Stomach (tissue), 9 donors: ENCODE results near the gene PAH. TPM values are rescaled to one million over a fixed set of nuclear protein-coding genes. Genes with fewer than 3 reads are reported as not detected.

Experiments
- DNase-seq, 2 donors: peaks; one replicate each; pipeline versions ENCODE4 v3.0.0 to v3.0.0-alpha.2; 2013 to 2019
- H3K27ac ChIP-seq, 5 donors: fragments of 200-600 bp in 4 of 5; sonication (generic) in 4 of 5; one replicate each; pipeline ENCODE4 v1.5.1; 2013 to 2019; ENCODE audit warnings: mild to moderate bottlenecking in 1 of 5, moderate library complexity in 1 of 5
- H3K27me3 ChIP-seq, 3 donors: fragments of 200-600 bp; sonication (generic); one replicate each; pipeline ENCODE4 v1.5.1; 2017 to 2019; ENCODE audit warnings: mixed run types in 1 of 3
- H3K36me3 ChIP-seq, 4 donors: fragments of 200-600 bp; sonication (generic); 1 replicate in 3 of 4; 2 replicates in 1 of 4; pipeline ENCODE4 v1.5.1; 2016 to 2019
- H3K4me1 ChIP-seq, 4 donors: fragments of 200-600 bp; sonication (generic); one replicate each; pipeline ENCODE4 v1.5.1; 2016 to 2019
- H3K4me3 ChIP-seq, 4 donors: fragments of 200-600 bp; sonication (generic) in 3 of 4; one replicate each; pipeline ENCODE4 v1.5.1; 2016 to 2019; ENCODE audit warnings: mild to moderate bottlenecking in 1 of 4
- H3K9me3 ChIP-seq, 4 donors: fragments of 200-600 bp; sonication (generic); one replicate each; pipeline ENCODE4 v1.5.1; 2016 to 2019
- CTCF ChIP-seq, 7 experiments: fragments of 450-650 bp in 4 of 7; fragments of 200-600 bp in 3 of 7; sonication (generic) in 3 of 7; IDR thresholded peaks; one replicate each; pipeline ENCODE4 v1.5.1; 2016 to 2019; ENCODE audit warnings: antibody characterized with exemption in 7 of 7, control low read depth in 2 of 7, mild to moderate bottlenecking in 1 of 7
- EP300 ChIP-seq: sonication (generic); formaldehyde crosslinking; IDR thresholded peaks from one replicate; pipeline ENCODE4 v1.6.1; 2017; ENCODE audit warnings: antibody characterized with exemption
- POLR2A ChIP-seq, 4 donors: fragments of 450-650 bp; IDR thresholded peaks; one replicate each; pipeline ENCODE4 v1.6.1; 2016; ENCODE audit warnings: antibody characterized with exemption in 4 of 4, control low read depth in 2 of 4, mild to moderate bottlenecking in 1 of 4, moderate library complexity in 1 of 4
- POLR2AphosphoS5 ChIP-seq, 3 donors: sonication (generic); formaldehyde crosslinking; IDR thresholded peaks; one replicate each; pipeline ENCODE4 v1.6.1; 2016; ENCODE audit warnings: antibody characterized with exemption in 3 of 3
- WGBS, 5 donors: extraction: QIAGEN DNeasy Blood & Tissue Kit in 3 of 5; methylation state at CpG; one replicate each; pipeline versions ENCODE4 v1.1.5 to v1.1.7; 2013 to 2018; 5-methylcytosine and 5-hydroxymethylcytosine counted together
- intact Hi-C: fragments of 100-400 bp; cut with DNase I; formaldehyde crosslinking; loops from one replicate; pipeline ENCODE4 v1.15.1; 2023; ENCODE audit warnings: low total_unique reads
- polyA plus RNA-seq, 3 donors: library from polyadenylated mRNA; stranded (reverse); fragments of 200-250 nt; gene quantifications; one replicate each; pipeline ENCODE4 v1.2.3, GENCODE V29; 2013
- total RNA-seq, 5 donors: library from RNA; depleted of rRNA; stranded (reverse); fragments of >200 nt; gene quantifications; one replicate each; pipeline versions ENCODE4 v1.1.0 to v1.2.3, GENCODE V29; 2014 to 2016
- donor health status: healthy with polysubstance abuse.
- donor health status: Bipolar disorder and iron deficiency.
- donor health status: healthy.

PAH gene
- total and polyA plus RNA-seq, 8 donors = 0.08 to 1.1 TPM; not detected in 6

GRCh38 chr12:102865821-102866615, 51.0 kb downstream of the PAH start:
- Histone ChIP-seq H3K27me3 (no peaks in the 10 kb centered on the region), H3K4me1 (no peaks in the 10 kb centered on the region), H3K9me3 (no peaks in the 10 kb centered on the region), H3K36me3 (no peaks in the 10 kb centered on the region), H3K27ac (no peak overlapping the region), H3K4me3 (no peak overlapping the region)
- intact Hi-C loops = no loop called here
- WGBS, 5 donors = 83 to 89% (median 85%) methylated on average over 6 of the region's 6 CpGs
- DNase-seq = no peak
- TF ChIP-seq EP300 = no peak
- no peak for TF ChIP-seq POLR2A (IDR thresholded peaks at IDR 0.05)
- TF ChIP-seq CTCF (IDR thresholded peaks at IDR 0.05) = no peak
- no peak for TF ChIP-seq POLR2AphosphoS5 (IDR thresholded peaks at IDR 0.05)

- no peaks in the 10 kb centered on the region for H3K9me3 ChIP-seq
- 63 to 71% (median 69%) methylated on average over 2 of the region's 2 CpGs for WGBS, 5 donors
- no peak overlapping the region for H3K4me3 ChIP-seq
- H3K27me3 ChIP-seq = no peaks in the 10 kb centered on the region
- H3K36me3 ChIP-seq = no peaks in the 10 kb centered on the region
- H3K4me1 ChIP-seq = no peaks in the 10 kb centered on the region
- no peak overlapping the region for H3K27ac ChIP-seq
- no peak for DNase-seq
- TF ChIP-seq POLR2A (IDR thresholded peaks at IDR 0.05) = no peak
- intact Hi-C loops = no loop called here
Measured at GRCh38 chr12:102862486-102862885, 54.6 kb downstream of the PAH start.

- Histone ChIP-seq H3K36me3 (no peaks in the 10 kb centered on the region), H3K27me3 (peaks cover 0 to 10% (median 3%) of the 10 kb centered on the region in 3 donors), H3K9me3 (no peaks in the 10 kb centered on the region), H3K27ac (no peak overlapping the region), H3K4me3 (no peak overlapping the region), H3K4me1 (no peaks in the 10 kb centered on the region)
- 88 to 100% (median 91%) methylated on average over 2 of the region's 2 CpGs for whole genome bisulfite sequencing, 5 donors
- intact Hi-C loops = no loop called here
- no peak for DNase-seq
- no peak for TF ChIP-seq POLR2A (IDR thresholded peaks at IDR 0.05)
- no peak for TF ChIP-seq POLR2AphosphoS5 (IDR thresholded peaks at IDR 0.05)
- no peak for TF ChIP-seq EP300
- no peak for TF ChIP-seq CTCF (IDR thresholded peaks at IDR 0.05)
Measured at GRCh38 chr12:102851246-102851645, 65.8 kb downstream of the PAH start.

GRCh38 chr12:102849722-102850447, 67.2 kb downstream of the PAH start:
- Histone ChIP-seq H3K4me1 (no peaks in the 10 kb centered on the region), H3K27ac (no peak overlapping the region), H3K27me3 (peaks cover 0 to 10% (median 3%) of the 10 kb centered on the region in 3 donors), H3K9me3 (no peaks in the 10 kb centered on the region), H3K4me3 (no peak overlapping the region), H3K36me3 (no peaks in the 10 kb centered on the region)
- TF ChIP-seq EP300 (no peak), POLR2AphosphoS5 (IDR thresholded peaks at IDR 0.05) (no peak), POLR2A (IDR thresholded peaks at IDR 0.05) (no peak), CTCF (IDR thresholded peaks at IDR 0.05) (no peak)
- intact Hi-C loops = no loop called here
- DNase-seq = no peak
- 47 to 82% (median 72%) methylated on average over 4 of the region's 4 CpGs for WGBS, 5 donors
